NCI-H526 (cell line): ENCODE results near the gene PRKG1.
"Not testable (repeated sequence)": the region's sequence is repeated elsewhere in the genome, so short reads cannot be mapped to it uniquely, and the experiment has no call there.

Experiments used
- DNase-seq, 2 experiments: peaks; one replicate each; lab custom pipeline; 2025; lab: John Stamatoyannopoulos, UW

The PRKG1 gene

DNA sequence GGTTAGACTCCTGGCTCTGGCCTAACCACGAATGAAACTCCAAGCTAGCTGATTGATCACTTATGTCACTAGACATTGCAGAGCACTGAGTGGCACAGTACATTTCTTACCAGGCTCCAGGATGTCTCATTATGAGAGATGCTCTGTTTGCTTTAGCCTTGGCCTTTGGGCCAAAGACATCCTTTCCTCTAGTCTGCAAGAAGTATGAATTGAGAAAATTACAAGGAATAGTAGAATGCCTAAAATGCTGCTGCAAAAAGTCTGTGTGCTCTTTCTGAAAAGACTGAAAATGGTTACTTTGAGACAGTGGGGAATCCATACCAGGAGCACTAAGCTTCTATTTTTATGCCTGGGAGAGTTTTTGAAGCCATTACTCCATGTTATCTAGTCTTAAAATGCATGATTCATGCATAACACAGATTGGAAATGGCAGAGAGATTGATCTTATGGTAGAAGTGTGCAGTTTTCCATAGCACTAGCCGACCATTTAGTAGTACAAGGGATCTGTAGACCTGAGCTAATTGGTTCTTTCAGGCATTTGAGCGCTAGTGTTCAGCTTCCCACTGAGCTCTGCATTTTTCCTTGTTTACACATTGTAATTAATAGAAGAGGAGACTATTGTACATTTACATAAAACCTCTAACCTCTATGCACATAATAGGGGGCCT, 303.8 kb downstream of the PRKG1 start:
- DNase-seq, result no peak

DNA sequence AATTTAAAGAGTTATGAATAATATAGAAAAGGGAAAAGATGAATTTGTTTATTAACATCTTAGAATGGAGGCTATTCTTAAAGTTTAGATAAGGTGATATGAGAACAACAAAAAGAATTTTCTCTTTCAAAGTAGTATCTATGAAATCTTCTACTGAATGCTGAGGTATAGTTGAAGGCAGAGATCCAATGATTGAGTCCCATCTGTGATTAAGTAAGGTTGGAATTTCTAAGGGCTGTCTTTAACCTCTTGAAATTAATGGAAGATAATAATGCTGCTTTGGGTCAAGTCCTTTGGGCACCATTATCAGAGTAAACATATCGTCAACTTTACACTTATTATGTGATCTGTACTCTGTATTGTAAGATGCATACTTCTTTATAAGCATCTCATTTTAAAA, 307.9 kb downstream of the PRKG1 start:
- DNase-seq, result no peak

DNA sequence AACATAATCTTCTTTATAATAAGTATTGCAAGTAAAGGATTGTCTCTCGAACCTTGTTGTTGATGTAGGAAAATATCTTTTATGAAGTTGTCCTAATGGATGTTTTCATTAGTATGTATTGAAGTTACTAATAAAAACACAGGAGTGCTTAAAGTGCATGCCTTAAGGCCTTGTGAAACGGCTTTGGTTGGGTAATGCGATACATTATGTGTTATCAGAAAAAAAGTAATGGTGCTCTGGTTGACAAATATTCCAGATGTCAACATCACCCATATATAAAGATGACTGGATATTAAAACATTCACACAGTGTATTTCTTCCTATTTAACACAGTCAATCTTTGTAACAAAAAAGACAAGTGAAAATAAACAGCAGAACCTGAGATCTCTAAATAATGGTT, 310.7 kb downstream of the PRKG1 start:
- DNase-seq, result no peak

DNA sequence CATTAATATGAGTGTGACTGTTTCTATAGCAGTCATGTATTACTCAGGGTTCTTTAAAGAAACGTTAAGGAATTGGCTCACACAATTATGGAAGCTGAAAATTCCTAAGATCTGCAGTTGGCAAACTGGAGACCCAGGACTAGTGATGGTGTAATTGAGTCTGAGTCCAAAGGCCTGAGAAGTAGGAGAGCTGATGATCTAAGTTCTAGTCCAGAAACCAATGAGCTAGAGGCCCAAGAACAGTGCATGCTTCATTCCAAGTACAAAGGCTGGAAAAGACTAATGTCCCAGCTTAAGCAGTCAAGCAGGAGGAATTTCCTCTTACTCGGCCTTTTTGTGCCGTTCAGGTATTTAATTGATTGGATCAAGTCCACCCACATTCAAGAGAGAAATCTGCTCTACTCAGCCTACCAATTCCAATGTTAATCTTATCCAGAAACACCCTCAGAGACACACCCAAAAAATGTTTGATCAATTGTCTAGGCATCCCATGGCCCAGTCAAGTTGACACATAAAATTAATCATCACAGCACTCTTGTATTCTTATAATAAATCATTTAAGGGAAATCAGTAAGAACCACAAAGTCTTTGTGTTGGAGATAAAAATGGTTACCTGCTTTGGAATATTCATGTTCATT, 312.1 kb downstream of the PRKG1 start:
- DNase-seq, result no peak

DNA sequence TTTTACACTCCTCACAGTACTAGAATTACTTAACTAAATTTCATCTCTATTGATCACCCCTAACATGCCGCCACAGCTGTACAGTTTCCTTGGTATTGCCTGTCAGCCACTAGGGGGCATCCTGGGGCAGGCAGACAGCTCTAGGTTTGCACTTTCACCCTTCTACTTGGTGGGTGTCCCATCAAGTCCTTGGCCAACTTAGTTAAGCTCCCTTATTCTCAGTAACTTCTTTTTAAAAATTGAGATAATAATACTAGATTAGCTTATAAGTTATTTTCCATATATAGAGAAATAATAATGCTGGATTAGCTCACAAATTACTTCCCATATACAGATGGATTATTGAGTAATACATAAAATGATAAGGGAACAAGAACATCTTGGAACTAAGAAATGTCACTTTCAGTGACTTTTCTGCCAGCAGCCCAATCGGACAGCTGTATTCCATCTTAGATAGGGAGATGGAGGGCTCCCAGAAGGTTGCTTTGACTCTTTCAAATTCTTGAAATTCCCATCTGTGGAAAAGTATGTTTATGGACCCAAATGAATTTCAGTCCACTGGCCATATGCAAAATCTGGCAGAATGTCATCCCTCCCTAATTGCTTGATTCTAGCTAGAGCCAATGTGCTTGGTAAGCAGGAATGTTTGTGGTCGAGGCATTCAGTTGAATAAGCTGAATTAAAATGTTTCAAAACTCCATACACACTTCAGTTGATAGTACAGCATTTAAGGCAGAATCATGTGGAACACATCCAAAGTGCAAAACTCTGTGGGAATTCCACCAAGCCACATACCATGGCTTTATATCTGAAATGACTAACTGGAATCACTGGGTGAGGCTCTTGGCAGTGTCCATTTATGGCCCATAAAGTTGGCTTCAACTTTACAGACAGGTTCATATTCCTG, 315.4 kb downstream of the PRKG1 start:
- peak in 1 of 2 experiments; percentile 25 for DNase-seq

DNA sequence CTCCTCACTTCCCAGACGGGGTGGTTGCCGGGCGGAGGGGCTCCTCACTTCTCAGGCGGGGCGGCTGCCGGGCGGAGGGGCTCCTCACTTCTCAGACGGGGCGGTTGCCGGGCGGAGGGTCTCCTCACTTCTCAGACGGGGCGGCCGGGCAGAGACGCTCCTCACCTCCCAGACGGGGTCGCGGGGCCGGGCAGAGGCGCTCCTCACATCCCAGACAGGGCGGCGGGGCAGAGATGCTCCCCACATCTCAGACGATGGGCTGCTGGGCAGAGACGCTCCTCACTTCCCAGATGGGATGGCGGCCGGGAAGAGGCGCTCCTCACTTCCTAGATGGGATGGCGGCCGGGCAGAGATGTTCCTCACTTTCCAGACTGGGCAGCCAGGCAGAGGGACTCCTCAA, 318.7 kb downstream of the PRKG1 start:
- DNase-seq, result not testable (repeated sequence)

DNA sequence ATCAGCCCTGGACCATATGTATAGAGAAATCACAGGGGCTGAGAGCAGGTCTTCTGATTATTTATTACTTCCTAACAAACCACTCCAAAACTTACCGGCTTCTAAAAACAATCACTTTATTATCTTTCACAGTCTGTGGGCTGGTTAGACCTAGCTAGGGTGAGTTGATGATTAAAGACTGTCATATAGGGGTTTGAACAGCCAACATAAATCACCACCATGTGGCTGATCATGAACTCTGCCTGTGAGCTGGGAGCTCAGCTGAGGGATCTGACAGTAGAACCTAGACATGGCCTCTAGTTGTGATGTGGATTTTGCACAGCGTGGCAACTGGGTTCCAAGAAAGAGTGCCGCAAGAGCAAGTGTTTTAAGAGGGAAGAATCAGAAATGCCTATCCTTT, 319.8 kb downstream of the PRKG1 start:
- no peak for DNase-seq

DNA sequence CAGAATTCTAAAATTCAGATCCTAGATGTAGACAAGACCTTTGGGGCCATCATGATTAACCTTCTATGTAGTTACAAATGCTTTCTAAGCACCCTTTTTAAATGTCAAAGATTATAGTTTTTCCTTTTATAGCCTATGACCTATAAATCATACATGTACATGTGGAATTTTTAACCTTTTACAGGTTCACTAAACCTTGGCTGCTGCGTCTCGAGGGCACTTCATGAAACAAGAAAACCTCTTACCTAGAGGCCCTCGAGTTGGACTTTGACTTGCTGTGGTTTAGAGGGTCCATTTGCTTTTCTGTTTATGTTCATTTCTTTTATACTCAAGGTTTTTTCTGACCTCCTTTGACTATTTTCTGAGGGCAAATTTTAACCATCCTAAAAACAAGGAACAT, 323.0 kb downstream of the PRKG1 start:
- DNase-seq, result no peak

DNA sequence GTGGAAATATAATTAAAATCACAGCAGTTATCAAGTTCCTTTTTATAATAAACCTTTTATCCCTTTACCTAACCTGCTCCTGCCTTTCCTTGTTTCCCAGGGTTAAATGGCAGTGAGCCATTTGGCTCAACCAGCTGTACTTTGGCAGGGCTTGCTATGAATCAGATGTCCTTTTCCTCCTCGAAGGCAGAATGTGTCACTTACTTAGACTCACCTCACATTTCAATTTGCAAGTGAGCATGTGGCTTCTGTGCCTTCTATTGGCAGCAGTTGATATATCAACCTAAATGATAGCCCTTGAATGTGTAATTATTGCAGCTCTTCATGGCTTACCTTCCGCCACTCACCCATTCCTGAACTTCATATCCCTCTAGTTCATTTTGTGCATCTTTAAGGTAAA, 323.4 kb downstream of the PRKG1 start:
- DNase-seq, result no peak

DNA sequence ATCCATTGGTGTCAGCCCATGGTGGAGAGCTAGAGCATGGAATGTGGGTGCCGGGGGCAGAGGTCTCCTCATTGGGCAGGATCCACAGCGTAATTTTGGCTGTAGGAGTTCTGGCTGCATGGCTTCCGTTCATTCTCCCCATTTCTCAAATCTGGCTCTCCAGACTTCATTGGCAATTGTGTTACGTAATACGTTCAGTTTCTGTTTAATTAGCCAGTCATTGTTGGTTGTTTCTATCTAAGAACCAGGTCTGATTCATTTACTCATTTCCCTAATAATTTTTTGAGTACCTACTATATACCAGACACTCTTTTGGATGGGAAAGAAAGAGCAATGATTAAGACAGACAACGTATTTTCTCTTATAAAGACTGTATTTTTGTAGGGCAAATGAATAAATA, 325.6 kb downstream of the PRKG1 start:
- no peak for DNase-seq

DNA sequence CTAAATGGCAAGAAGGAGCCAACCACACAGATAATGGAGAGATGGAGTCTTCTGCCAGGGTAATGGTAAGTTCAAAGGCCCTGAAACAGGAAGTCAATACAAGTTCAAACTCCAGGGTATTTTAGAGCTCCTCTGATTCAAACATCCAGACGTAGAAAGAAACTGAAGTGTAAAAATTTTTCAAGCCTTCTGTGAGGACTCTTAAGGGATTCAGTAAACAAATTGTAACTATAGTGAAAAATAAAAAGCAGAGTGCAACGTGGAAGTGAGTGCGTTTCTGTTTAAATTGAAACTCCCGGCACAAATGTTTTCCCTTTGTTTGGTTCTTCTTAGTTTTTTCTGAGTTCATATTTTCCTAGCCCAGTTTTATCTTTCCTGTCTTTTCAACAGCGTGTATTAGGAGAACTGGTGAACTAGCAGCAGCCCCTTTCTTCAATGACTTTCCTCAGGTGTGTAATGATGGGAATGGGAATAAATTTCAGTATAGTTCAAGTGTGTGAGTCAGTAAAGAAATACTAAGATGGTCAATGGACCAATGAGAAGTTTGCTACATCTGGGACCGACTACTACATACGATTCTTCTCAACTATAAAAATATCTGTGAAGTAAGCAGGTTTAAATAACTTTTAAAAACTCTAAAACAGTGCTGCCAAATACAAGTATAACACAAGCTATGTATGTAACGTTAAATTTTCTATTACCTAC, 326.3 kb downstream of the PRKG1 start:
- DNase-seq, result no peak

DNA sequence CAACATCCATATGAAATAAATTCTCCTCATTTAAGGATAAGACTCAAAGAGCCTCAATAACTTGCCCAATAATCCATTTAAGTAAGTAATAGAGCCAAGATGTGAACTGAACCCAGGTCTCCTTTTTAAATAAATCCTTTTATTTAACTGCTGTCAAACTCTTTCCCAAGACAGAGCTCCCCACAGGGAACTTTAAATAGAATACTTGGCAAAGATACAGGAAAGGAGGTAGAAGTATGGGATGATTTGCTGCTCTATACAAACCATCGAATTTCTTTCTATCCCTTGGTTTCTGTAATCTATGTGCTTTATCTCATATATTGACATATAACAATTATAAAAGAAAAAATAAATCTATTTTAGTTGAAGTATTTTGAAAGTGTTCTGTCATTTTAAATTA, 329.2 kb downstream of the PRKG1 start:
- DNase-seq, result no peak

DNA sequence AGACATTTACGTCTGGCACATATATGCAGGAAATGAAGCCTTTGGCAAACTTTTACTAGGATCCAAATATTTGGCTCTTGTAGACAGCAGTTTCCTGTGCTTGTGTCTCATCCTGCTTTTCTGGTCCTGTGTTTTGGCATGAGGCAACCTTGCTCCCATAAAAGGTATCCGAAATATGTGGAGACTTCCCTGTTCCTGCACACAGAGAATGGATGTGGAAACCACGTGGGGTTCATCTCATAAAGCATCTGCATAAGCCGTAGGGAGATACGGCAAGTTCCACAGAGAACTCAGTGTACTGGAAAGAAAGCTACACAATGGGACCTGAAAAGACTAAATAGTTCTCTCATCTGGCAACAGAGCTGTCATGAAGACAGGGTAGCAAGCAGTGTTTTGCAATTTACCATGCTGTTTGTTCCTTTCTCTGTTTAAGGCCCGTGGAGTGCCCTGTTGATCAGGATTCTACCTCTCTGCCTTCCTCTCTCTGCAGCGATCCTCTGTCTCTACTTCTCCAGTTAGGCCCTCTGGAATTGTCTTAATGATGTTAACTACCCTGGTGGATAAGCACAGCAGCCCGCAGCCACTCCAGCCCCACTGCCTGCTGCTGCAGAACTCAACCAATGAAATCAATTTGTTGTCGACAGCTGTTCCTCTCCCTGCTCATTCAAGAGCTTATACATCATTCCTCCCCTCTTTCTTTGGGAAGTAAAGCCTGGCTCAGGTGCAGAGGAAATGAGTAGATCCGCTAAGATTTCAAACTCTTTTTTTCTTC, 331.5 kb downstream of the PRKG1 start:
- DNase-seq, result no peak

DNA sequence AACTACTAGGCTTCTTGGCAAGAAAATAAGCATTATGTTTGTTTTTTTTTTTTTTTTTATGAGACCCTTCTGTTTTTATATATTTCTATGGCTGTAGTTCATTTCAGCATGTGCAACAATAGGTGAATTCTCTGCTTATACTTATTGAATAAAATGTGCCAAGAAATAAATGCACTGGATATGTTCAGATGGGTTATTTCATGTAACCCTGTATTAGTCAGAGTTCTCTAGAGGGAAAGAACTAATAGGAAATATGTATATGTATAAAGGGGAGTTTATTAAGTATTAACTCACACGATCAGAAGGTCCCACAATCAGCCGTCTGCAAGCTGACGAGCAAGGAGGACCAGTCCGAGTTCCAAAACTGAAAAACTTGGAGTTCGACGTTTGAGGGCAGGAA, 332.3 kb downstream of the PRKG1 start:
- no peak for DNase-seq

DNA sequence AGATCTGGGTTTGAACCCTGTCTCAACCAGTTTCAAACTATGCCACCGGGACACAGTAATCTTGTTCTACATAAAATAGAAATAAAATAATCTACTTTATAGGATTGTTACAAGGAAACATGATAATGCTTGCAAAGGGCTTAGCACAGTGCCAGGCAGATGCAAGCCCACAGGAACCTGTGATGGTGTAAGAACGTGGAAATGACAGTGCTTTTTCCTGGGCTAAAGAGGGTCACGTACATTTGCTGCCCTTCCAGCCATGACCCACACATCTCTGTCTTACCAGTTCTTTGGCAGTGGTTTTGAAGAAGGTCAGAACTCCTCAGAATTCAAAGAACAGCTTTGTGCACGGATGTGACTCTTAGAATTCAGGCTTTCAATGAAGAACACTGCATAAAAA, 342.2 kb downstream of the PRKG1 start:
- no peak for DNase-seq

DNA sequence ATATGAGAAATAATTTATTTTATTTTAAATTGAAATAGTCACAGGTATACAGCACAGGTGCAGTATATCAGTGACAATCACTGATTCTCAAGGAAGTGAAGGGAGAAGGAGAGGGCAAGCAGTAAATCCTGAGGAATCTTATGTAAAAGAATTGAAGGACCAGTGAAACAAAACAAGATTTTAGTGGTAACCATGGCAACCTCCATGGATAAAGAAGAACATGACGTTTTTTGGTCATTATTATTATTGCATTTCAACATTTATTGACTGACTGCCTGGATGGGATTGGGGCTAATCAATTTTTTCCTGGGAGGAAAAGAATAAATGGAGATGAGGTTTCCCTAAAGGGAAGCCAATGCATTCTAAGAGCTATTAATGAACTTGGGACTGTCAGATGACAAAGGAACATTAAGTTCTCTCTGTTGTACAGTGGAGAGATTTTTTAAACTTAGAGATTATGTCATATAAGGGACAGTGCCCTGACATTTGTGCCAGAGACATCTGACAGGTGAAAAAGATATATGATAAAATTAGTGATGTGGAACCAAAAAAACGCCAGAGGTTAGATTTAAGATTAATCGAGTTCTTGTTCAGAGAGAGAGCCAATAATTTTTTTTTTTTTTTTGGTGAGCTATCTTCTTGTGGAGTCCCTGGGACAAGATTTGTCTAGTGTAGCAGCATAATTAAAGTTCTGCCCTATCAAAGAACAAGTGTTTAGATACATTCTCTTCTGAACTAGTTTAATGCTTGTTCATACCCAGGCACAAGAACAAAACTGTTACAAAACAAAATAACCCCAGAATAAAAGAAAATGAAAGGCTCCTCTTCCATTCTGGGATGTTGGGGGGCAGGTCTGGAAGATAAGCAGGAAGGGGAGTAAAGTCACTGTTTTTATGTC, 345.2 kb downstream of the PRKG1 start:
- no peak for DNase-seq

DNA sequence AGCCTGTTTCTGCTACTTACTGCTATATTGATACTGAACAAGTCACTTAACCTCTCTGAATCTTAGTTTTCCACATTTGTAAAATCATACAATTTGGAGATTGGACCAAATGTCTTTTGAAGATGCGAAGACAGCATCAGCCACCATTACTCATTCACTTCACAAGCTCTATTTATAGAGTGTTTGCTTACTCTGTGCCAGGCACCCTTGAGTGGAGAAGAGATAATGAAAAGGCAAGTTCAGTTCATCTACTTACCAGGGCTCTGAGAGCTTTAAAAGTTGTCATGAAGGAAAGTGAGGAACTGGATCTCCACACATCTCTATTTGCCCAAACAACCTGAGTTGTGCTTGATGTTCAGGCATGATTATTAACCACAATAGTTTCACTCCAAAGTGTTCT, 347.6 kb downstream of the PRKG1 start:
- DNase-seq, result no peak

DNA sequence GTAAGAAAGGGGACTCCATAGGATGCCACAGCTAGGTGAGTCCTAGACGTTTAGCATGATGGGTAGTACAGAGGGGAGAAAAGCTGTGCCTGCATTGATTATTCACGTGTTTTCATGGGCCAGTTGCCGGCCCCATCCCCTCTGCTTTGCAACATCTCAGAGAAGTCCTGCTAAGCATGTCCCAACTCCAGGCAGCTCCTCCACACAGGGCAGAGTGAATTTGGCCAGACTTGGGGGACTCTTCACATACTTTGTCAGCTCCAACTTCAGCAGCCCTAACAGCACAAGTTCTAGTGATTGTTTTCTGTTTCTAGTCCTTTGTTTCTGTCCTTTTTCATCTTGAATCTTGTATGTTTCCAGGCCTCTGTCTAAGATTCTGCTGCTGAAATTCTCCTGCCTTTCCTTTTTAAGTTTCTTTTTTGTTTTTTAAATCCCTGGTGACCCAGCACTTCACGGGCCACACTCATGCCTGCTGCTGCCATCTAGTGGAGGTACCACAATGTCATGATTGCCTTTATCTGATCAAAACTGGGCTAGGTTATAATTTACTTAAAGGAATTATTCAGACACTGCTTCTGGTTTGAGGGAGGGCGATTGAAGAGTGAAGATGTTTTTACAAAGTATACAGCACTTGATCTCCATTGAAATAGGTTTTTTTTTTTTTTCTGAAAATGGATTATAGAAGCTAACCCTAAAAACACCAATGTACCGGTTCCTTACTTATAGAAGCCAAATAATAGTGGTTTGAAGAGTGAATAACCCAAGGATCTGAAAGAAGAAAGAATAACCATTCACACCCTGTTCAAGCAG, 348.2 kb downstream of the PRKG1 start:
- peak in 1 of 2 experiments; percentile 17 for DNase-seq

DNA sequence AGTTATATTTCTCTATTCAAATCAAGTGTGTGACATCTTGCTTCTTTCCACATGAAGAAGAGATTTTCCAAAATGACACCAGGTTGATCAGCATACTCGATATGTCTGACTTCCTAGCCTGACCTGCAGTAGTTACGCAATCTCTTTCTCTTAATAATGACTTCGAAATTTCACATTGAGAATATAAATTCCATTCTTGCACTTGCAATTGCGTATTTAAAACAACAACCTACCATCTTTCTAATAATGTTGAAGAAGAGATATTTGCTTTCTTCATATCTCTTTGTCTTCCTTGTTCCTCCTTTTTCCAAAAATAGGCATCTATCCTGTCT, 348.8 kb downstream of the PRKG1 start:
- DNase-seq, result no peak

DNA sequence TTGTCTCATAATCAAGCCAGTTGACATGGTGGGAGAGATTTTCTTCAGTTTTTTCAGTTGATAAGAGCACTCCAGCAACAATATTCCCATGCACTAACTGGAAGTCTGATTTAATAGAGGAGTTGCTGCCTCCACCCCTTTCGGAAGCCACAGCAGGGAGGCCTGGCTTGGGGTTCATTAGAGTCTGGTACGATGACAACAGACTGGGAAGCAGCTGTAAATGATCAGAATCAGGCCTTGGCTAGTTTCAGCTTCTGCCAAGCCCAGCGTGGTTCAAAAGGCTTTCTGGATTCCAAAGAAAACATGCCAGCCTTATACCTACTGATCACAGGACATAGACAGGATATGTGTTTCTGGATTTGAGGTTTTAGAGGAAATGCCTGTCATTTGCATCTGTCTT, 351.1 kb downstream of the PRKG1 start:
- no peak for DNase-seq
